HCEC 1CT (cell line): Measurements from ENCODE around the gene FHIT.

Experiments used
- DNase-seq: peaks from one replicate; pipeline ENCODE4 v3.0.0-alpha.2; 2017

The FHIT gene

GRCh38 chr3:60444898-60445437 lies 806.3 kb downstream of the FHIT start:
- DNase-seq: no peak

- no peak for DNase-seq
Measured at GRCh38 chr3:60440869-60441268, 810.4 kb downstream of the FHIT start.

- no peak for DNase-seq
Measured at GRCh38 chr3:60435941-60436650, 815.2 kb downstream of the FHIT start.

GRCh38 chr3:60434950-60435349 lies 816.3 kb downstream of the FHIT start:
- DNase-seq: no peak

GRCh38 chr3:60434323-60434722 lies 816.9 kb downstream of the FHIT start:
- no peak for DNase-seq

GRCh38 chr3:60431599-60431958 lies 819.7 kb downstream of the FHIT start:
- DNase-seq: no peak

GRCh38 chr3:60430205-60430604 lies 821.0 kb downstream of the FHIT start:
- DNase-seq: no peak

- no peak for DNase-seq
Measured at GRCh38 chr3:60427109-60427508, 824.1 kb downstream of the FHIT start.

- DNase-seq: no peak
Measured at GRCh38 chr3:60424942-60425341, 826.3 kb downstream of the FHIT start.

GRCh38 chr3:60424034-60424433 lies 827.2 kb downstream of the FHIT start:
- DNase-seq: no peak

- no peak for DNase-seq
Measured at GRCh38 chr3:60423556-60423955, 827.7 kb downstream of the FHIT start.

- no peak for DNase-seq
Measured at GRCh38 chr3:60421749-60422446, 829.4 kb downstream of the FHIT start.

- DNase-seq: no peak
Measured at GRCh38 chr3:60417576-60417975, 833.7 kb downstream of the FHIT start.

- DNase-seq: no peak
Measured at GRCh38 chr3:60414011-60414410, 837.2 kb downstream of the FHIT start.

- no peak for DNase-seq
Measured at GRCh38 chr3:60413551-60413950, 837.7 kb downstream of the FHIT start.

- DNase-seq: no peak
Measured at GRCh38 chr3:60403866-60404265, 847.4 kb downstream of the FHIT start.

- DNase-seq: no peak
Measured at GRCh38 chr3:60402931-60403330, 848.3 kb downstream of the FHIT start.

- no peak for DNase-seq
Measured at GRCh38 chr3:60399861-60400845, 851.1 kb downstream of the FHIT start.

- DNase-seq: no peak
Measured at GRCh38 chr3:60399292-60399691, 852.0 kb downstream of the FHIT start.

GRCh38 chr3:60395173-60395762 lies 856.0 kb downstream of the FHIT start:
- no peak for DNase-seq

- no peak for DNase-seq
Measured at GRCh38 chr3:60393946-60394345, 857.3 kb downstream of the FHIT start.

- no peak for DNase-seq
Measured at GRCh38 chr3:60392501-60392900, 858.8 kb downstream of the FHIT start.

GRCh38 chr3:60391292-60391691 lies 860.0 kb downstream of the FHIT start:
- DNase-seq: no peak
